LNCAP (cell line): ENCODE data around the gene CACNG6.

ENCODE experiments used
- TF ChIP-seq, protein P1 (sequence below): fragments of 450-650 bp; IDR thresholded peaks from 2 replicates; pipeline ENCODE4 v1.5.1; 2017; ENCODE audit warnings: mild to moderate bottlenecking

CACNG6 gene

DNA sequence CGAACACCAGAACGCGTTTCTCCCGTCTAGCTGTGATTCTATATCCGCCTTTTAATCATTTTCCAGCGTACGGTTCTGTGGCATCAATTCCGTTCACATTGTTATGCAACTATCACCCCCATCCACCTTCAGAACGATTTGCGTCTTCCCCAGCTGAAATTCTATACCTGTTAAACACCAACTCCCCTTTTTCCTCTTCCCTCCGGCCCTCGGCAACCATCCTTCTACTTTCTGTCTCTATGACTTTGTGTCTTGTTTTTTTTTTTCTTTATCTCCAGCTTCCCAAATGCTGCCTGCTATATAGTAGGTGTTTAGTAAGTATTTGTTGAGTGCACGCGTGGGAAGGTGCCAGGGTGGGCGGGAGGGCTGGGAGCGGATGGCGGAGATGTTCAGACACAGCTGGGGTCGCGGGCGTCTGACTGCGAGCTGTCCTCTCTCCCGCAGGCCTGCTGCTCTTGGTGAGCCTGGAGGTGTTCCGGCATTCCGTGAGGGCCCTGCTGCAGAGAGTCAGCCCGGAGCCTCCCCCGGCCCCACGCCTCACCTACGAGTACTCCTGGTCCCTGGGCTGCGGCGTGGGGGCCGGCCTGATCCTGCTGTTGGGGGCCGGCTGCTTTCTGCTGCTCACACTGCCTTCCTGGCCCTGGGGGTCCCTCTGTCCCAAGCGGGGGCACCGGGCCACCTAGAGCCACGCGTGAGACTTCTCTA is 20.2 kb downstream of the CACNG6 start:
- TF ChIP-seq, protein P1, sequence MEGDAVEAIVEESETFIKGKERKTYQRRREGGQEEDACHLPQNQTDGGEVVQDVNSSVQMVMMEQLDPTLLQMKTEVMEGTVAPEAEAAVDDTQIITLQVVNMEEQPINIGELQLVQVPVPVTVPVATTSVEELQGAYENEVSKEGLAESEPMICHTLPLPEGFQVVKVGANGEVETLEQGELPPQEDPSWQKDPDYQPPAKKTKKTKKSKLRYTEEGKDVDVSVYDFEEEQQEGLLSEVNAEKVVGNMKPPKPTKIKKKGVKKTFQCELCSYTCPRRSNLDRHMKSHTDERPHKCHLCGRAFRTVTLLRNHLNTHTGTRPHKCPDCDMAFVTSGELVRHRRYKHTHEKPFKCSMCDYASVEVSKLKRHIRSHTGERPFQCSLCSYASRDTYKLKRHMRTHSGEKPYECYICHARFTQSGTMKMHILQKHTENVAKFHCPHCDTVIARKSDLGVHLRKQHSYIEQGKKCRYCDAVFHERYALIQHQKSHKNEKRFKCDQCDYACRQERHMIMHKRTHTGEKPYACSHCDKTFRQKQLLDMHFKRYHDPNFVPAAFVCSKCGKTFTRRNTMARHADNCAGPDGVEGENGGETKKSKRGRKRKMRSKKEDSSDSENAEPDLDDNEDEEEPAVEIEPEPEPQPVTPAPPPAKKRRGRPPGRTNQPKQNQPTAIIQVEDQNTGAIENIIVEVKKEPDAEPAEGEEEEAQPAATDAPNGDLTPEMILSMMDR = no peak

DNA sequence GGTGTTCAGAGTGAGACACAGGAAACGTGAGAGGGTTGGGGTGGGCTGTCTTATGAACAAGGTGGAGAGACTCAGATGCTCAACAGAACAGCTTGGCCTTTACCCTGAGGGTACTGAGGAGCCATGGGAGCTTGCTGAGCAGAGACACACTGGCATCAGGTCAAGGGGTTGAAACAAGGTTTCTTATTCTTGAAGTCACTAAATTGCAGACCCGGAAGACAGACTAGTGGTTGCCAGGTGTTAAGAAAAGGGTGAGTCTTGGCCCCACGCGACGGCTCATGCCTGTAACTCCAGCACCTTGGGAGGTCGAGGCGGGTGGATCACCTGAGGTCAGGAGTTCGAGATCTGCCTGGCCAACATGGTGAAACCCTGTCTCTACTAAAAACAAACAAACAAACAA is 22.4 kb downstream of the CACNG6 start:
- TF ChIP-seq, protein P1 = no peak

DNA sequence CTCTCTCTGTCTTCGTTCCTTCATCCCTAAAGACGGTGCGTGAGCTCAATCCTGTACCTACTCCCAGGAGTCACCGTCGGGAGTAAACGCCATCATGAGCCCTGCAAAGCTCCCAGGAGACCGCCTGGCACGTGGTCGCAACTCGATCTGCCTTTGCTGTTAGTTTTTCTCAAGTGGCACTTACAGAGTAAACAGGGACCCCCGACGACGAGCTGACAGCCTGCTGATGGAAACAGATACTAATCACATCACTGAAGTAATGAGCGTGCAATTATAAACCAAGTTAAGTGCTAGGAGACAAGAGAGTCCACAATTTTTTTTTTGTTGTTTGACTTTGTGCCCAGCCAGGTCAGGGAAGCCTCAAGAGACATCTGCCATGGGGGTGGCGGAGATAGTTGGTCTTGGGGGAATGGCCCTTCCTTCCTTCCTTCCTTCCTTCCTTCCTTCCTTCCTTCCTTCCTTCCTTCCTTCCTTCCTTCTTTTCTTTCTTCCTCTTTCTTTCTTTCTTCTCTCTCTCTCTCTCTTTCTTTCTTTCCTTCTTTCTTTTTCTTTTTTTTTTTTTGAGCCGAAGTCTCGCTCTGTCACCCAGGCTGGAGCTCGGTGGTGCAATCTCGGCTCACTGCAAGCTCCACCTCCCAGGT is 23.6 kb downstream of the CACNG6 start:
- TF ChIP-seq, protein P1 = no peak

DNA sequence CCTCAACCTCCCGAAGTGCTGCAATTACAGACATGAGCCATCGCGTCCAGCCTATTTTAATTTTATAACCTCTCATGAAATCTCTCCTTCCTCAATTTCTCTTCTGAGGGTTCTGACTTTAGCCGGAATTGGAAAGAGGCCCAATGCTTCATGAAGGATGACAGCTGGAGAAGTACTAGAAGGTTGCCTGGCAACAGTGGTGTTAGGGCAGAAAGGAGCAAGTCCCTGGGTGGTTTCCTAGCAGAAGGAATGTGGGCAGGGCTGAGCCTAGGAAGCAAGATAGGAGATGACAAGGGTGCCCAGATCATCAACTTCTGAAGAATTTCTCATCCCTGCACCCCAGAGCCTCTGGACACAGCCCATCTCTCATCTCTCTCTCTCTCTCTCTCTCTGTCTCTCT is 25.8 kb downstream of the CACNG6 start:
- TF ChIP-seq, protein P1 = no peak

DNA sequence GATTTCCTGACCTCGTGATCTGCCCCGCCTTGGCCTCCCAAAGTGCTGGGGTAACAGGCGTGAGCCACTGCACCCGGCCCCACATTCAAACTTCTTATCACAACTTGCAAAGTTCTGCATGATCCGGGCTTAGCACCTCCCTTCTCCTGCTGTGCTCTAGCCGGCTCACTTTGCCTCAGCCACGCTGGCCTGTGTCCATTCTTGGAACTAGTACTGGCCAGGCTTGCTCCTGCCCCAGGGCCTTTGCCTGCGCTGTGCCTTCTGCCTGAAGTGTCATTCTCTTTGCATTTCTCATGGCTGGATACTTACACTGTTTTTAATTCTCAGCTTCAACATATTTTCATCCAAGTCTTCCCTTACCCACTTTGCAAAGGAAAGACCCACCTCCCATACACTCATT is 29.9 kb downstream of the CACNG6 start:
- TF ChIP-seq, protein P1 = no peak

DNA sequence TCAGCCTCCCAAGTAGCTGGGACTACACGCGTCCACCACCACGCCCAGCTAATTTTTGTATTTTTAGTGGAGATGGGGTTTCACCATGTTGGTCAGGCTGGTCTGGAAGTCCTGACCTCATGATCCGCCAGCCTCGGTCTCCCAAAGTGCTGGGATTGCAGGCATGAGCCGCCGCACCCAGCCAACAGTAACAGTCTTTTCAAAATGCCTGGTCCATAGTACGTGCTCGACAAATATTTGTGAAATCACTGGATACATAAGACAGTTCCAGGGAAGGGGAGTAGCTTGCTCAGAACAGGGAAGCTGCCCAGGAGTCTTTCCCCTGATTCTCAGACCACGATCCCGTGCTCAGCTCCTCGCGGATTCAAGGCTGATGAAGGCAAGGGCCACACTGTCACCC is 30.5 kb downstream of the CACNG6 start:
- TF ChIP-seq, protein P1 = no peak

DNA sequence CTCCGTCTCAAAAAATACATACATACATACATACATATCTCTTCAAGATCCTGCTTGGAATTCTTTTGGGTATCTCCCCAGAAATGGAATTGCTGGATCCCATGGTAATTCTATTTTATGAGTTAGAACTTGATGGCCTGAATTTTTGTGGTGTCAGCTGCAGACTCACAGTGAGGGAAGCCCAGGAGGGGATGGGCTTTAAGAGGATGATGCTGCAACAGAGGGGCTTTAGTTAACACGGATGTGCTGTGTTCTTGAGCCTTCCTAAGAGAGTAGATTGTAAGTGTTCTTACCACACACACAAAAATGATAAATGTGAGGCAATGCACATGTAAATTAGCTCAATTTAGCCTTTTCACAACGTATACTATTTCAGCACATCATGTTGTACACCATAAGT is 31.8 kb downstream of the CACNG6 start:
- TF ChIP-seq, protein P1 = no peak
